Stimulated activated CD8-positive, alpha-beta memory T cell treated with anti-CD3 and anti-CD28 coated beads, Interleukin-7, amount 100 ng/mL, for 4 hours (primary cell): ENCODE results near the gene CCDC34.

ENCODE experiments used
- DNase-seq, 2 donors: peaks; one replicate each; pipeline ENCODE4 v3.0.0-alpha.2; 2020; ENCODE audit warnings: low read depth in 2 of 2

CCDC34 gene

DNA sequence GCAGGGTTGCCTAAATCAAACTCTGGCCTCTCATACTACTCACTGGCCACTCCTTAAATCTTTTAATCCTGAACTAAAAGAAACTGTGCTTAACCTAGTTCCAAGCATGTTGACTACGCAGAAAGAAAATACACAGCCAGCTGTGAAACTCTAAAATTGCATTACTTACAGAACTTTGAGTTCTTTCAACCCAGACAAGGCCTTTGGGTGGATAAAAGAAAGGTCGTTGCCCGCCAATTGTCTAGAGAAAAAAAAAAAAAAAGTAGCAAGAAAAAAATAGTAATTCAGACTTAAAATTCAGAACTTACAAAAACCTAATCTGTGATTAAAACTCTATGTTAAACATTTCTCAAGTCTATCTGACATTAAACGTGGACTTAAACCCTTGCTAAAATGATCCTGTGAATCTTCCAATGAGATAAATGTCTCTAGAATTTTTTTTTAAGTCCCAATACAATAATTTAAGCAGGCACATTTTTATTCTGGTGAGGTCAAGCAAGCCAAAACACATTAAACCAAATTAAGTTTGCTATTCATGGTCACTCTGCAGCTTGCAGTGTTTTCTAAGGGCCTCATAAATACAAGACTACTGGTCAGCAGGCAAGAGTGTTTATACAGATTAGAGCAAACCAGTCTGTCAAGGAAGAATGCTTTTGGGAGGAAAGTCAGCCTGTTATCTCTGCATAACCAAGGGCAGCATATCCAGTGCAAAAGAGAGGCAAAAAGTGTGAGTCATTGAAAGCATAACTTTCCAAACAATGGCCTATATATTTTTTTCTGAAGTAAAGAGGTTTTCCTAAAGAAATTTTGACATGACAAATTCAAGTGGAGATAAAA, 29.5 kb upstream of the CCDC34 start:
- no peak for DNase-seq

DNA sequence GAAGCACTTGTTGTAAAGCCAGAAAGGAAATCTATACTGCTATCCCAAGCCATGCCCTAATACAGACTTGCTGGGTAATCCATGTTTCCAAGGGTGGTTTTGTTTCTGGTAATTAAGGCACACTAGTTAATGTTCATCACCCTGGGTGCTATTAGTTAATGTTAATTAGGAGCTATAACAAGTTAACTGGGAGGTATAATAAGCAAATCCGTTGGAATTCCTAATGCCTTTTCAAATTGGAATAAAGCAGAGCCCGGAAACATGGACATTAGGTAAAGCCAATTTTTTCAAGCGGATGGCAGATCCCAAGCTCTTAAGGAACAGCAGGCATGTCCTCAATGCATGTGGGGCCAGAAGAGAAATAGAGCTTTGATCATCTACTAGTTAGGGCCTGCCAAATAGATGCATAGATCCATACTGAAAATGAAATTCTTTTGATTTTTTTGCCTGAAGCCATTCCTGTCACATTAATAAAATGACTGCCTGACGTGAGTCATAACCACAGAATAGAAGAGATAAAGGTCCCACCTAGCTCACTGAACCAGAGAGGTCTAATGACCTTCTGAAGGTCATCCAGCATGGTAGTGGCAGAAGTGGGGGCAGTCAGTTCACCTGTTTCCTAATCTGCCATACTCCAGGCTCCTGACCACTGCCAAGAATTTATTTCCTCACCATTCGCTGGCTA, 28.5 kb upstream of the CCDC34 start:
- DNase-seq: no peak

DNA sequence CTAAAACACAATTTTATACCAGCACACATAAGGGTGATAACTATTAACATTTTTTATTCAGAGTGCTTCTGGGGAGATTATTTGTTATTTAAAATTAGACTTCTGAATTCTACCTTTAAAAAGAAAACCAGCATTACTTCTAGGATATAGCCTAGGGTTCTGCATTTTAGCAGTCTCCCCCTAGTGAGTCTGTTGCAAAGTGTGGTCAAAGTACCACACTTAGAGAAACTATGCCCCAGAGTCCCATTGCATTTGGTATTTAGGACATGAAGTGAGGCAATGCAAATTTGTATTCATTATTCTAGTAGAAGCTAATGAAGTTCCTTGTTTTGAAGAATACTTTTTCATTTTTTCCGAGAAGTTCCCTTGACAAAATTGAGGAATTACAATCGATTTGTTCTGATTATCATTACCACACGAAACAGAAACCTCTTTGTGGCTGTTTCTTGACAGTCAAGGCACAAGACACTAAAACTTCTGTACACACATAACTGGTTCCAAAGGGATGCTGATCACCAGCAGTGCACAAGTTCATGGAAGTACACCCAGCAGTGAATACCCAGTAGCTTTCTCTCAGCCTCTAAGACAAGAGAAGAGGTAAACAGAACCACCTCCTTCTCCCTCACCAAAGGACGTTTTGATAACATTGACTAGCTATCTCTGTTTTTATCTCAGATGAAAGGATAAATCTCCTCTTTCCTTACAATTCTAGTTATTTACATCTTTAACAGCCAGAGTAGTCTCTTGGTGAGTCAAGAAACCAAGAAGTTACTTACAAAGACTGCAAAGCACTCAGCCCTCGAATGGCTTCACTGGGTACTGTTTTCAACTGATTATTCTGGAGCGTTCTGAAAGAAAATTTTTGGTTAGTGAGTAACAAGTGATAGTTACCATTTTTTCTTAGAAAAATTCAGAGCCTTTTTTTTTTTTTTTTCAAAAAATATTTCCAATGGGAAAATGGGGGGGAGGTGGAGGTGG, 27.6 kb upstream of the CCDC34 start:
- no peak for DNase-seq

DNA sequence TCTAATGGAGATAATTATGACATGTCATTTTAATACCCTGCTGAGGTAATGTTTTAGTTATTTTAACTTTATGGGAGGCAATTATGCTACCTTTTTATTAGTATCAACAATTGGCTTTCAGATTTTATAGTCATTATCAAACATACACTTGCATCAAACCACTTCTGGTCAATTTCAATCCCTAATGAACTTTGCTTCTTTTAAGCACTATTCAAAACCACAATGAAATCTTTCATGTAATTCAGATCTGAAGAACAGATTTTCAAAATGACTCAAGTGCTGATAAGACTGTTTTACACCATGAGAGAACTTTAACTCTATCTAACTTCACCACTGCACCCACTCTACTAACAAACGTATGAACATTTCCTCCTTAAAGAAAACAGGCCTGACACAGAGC, 25.9 kb upstream of the CCDC34 start:
- DNase-seq: no peak

DNA sequence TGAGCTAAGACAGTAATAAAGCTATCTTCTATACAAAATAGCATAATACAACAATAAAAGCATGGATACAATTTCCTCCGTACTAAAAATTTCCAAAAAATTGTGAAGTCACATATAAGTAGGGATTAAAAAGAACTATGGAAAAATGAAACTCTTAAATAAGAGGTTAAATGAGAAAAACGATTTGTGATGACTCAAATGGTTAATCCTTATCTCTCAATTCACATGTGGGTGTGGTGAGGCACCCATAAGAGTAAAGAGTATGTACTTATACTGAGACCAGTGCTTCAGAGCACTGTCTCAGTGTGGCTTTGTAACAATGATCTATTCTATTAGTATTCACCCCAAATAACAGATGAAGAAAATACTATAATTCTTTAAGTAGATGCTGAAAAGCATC, 25.0 kb upstream of the CCDC34 start:
- no peak for DNase-seq

DNA sequence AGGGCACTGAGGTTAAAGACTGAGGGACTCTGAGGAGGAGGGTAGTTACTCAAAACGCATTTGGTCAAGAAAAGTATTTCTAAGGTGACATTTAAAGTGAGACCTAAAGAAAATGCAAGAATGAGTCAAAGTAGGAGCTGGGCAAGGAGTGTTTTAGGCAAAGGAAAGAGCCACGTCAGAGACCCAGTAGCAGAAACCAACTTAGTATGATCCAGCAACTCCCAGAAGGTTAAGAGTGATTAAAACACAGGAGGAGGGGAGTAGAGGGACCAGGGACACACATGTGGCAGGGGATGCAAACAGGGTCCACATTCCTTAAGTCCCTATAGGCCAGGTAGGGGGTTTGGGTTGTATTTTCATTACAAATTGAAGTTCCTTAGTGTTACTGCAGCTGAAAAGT, 24.3 kb upstream of the CCDC34 start:
- no peak for DNase-seq

DNA sequence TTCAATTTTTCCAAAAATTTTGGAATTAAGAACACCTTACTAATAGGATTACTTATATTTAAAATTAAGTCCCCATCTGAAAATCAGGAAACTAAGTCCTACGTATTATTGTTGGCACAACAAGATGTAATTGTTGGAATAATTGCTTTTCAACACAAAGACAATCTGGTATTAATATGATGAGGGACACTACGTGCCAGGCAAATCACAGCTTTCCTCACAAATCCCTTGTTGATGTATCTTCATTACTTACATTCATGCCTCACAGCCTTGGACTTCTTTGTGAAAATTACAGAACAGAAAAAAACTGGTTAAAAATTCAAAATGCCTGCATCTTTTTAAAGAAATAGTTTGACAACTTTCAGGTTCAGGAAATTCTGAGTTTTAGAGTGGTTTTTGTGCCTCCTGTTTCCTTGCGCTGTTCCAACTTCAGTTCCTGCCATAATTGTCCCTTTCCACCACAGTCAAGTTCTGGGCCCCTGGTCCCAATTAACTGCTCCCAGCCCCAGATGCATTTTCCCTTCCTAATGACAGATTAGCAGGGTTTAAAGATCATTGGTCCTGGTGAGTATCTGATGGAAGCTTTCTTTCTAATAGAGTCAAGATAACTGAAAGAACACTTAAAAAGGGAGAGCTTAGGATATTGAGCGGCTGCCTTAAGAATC, 23.3 kb upstream of the CCDC34 start:
- DNase-seq: no peak

DNA sequence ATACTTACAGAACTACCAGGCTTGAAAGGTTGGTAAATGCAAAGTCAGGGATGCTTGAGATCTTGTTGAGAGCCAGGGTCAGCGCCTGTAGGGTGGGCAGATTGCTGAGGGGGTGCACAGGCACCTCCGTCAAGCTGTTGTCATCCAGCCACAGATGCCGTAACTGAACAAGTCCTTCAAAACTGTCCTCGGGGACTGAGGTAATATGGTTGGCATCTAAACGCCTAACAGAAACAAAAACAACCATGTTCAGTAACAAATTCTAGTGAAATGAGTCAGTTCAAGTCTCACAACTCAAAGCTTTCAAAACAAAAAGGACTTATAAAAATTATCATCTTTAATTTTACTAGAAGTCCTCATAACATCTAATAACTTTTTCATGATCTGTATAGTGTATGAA, 22.2 kb upstream of the CCDC34 start:
- no peak for DNase-seq

DNA sequence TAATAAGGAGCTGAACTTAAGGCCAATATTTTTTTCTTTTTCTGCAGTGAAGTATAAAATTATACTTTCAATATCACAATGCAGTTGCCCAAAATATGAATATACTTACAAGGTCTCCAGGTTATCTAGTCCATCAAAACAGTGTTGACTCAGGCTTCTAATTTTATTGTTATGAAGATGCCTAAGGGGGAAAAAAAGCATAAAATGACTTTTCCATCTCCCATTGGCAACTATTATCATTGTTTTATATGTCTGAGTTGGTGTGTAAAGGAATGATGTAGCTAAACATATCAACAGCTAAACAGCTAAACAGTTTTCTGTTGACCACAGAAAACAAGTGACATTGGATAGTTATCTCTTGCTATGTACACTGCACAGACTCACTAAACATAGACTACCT, 21.2 kb upstream of the CCDC34 start:
- DNase-seq: no peak

DNA sequence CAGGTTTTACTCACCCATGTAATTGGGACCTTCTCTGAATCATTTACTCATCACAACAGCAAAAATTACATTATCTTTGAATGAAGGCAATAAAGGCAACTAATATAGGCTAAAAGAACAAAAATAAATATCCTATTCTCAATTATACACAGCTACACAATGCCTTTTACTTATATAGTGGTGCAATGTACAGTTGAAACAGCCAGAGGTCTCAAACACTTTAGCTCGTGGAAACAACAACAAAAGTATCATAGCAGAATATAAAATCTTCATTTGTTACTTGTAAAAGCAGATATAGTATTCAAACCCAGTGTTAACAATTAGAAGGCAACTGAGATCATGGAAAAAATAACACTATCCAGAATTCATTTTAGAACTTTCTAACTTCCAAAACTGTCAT, 20.6 kb upstream of the CCDC34 start:
- DNase-seq: no peak

DNA sequence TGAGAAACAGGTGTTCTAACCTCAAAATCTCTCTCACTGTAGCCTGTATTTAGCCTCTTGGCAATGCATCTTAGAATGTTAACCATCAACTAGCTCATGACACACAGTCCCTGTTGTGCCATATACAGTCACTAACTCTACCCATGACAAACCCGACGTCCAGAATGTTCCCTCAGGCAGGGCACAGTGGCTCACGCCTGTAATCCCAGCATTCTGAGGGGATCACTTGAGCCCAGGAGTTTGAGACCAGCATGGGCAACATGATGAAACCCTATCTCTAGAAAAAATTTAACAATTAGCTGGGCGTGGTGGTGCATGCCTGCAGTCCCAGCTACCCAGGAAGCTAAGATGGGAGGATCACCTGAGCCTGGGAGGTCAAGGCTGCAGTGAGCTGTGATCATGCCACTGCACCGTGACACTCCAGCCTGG, 18.2 kb upstream of the CCDC34 start:
- DNase-seq: no peak

DNA sequence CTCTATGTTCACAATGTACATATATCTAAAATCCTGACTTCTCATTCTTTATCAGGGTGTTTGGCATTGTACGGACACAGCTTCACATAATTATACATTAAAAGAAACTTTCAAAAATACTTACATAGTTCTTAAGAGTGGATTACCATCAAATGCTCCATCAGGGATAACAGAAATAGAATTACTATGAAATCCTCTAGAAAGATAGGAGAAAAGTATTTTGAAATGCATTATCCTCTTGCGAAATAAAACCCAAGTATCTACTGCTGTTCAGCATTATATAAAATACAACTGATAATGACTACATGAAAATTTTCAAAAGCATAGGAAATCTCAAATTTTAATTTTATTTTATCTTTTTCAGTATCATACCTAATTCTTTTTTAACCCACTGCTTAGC, 17.8 kb upstream of the CCDC34 start:
- DNase-seq: no peak

DNA sequence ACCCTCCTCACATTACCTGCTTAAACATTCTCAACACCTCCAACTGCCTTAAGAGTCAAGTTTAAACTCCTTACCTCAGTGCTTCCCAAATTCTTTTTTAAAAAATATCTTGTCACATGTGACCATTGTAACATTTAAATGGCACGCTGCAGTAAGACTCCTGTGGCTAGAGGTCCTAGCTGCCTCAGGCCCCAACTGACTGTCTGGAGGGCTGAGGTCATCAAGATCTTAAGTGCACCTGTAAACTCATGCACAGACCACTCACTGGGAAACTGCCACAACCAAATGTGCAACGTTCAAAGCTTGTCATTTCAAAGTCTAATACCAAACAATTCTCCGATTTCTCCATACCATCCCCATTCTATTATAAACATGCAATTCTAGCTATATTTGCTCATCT, 16.4 kb upstream of the CCDC34 start:
- DNase-seq: no peak

DNA sequence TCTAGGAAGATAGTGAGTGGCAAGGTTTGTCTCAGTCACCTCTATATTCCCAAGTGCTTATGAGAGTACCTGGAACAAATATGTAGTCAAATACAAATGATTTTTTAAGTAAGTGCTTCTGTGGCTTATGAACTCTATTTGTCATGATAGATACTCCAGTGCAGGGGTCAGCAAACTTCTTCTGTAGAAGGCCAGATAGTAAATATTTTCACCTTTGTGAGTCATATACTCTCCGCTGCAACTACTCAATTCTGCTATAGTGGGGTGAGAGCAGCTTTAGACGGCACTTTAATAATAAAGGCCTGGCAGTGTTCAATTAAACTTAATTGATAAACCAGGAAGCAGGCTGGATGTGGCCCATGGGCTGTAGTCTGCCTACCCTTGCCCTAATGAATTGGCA, 12.4 kb upstream of the CCDC34 start:
- no peak for DNase-seq

DNA sequence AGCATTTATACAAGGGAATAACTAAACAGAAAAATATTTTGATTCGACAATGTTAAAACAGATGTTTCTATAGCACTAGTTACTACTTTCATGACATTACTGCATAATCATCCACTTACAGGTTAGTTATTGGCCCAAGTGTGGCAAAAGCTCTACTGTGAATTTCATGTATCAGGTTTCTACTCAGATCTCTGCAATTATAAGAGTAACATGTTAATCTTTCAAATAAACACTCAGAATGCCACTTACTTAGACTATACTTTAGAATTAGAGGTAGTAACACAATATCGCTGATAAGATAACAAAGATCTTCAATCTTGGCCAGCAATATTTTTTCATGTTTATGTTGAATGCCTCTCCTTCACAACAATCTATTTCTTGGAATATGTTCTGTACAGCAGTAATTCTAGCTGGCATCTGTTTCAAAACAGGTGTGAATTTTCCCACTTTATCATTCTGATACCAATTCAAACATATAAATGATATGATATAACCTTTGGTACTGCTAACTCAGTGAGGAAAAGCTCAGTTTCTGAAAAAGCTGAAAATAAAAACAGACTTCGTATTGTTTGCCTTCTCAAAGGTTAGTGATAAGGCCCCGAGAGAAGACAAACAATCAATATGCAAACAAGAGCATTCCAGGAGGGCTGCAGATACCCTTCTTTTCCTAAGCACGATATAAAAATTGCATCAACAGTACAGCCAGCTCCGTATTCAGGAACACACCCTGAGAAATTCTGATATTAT, 11.0 kb upstream of the CCDC34 start:
- no peak for DNase-seq

DNA sequence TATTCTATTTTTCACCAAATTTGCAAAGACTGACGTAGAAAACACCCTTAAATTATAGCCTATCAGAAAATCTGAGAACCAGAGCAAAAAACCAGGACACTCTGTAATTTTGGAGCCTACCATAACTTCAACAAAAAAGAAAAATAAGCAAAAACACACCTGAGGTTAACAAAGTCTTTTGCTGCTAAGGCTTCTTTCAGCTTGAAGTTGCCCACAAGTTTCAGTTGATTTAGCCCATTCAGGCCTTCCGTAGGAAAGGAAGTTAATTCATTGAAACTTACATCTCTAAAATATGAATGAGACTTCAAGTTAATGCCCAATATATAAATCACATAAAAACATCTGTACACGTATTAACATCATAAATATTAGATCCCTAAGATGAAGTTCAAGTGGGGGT, 10.4 kb upstream of the CCDC34 start:
- DNase-seq: no peak

DNA sequence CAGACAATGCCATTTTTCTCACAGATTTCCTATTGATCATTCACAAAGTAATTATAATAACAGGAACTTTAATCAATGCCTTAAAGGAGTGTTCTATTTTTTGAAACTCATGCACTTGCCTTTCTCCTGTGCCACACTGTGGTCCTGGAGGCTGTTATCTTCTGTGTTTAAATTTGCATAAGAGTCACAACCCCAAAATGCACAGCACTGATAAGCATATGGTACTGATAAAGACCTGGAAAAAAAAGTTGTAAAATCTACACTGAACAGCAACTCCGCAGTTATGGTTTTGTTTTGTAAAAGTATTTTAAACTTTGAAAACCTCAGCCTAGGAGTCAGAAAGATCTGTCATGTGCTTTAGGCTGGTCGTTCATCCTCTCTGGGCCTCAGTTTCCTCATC, 9.1 kb upstream of the CCDC34 start:
- no peak for DNase-seq

DNA sequence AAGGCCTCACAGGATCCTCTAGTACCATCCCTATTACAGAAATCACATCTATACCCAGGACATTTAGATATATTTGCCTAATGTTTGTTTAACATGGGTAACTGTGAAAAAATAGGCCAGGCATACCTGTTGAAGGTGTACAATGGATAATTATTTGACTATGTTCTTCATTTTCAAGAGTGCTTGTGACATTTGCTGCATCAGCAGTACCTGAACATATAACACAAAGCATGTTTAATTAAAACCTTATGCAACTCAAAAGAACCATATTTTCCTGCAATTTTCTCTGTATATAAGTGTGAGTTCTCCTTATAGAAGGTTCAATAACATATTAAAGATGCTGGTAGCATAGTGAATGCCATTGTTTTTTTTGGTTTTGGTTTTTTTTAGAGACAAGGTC, 8.5 kb upstream of the CCDC34 start:
- no peak for DNase-seq

DNA sequence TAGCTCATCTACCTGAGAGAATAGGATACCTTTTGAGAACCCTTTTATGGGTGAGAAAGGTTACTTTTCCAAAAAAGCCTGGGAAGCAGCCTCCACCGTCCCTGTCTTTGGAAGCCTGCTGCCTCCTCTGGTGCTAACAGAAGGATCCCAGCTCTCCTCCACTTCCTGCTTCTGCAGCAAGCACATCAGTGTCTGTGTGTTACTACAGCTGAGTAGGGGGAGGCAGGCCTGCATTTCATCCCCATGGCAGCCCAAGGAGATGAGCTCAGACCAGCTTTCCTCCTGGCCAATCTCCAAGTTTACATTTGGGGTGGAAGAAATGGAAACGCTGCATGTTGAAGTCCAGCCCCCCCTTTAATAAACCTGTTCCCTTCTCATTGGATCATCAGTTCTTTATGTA, 7.4 kb upstream of the CCDC34 start:
- DNase-seq: no peak

DNA sequence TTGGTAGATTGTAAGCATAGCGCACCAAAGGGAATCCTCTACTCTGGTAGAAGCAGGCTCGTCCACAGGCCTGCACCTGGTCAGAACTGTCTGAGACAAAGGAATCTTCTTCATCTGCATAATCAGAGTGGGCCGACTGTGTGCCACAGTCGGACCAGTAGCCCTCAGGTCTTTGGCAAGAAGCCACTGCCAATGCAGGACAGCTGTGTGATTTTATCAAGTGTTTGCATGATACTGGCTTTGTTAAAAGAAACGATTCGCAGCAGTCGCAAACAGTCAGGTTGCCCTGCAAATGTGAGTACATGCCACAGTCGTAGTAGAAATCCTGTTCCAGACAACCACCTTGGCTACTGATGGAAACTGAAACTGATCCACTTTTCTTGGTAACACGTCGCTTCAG, 4.9 kb upstream of the CCDC34 start:
- no peak for DNase-seq

DNA sequence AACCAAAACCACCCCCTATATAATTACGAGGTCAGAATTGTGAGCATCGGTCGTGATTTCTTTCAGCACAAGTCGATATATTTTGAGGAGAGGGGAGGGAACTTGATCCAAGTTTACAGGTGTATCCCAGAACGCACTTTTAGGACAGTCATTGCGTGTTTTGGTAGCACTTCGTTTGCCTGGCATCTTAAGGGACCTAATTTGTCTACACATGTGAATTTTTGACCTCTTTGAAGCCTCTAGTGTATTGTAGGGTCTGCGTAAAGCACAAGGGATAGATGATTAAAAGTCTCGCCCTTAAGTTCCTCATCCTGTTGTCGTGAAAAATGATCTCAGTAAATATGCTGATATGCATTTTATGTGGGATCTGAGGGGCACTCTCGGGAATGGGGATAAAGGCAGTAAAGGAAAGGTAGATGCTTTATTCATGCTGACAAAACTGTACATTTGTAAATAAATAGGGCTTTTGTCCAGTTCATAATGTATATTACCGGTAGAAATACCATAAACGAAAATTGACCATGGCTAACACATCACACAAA, 632 bp upstream of the CCDC34 start:
- DNase-seq: no peak
